HG03196 (cell line): ENCODE results near the gene LIPC.
"Not testable (repeated sequence)": the region's sequence is repeated elsewhere in the genome, so short reads cannot be mapped to it uniquely, and the experiment has no call there.

Experiments used
- ATAC-seq: cut with Tn5 transposase; IDR thresholded peaks from one replicate; pipeline ENCODE4 v1.9.1; 2021; ENCODE audit not compliant: unreplicated experiment

The LIPC gene

DNA sequence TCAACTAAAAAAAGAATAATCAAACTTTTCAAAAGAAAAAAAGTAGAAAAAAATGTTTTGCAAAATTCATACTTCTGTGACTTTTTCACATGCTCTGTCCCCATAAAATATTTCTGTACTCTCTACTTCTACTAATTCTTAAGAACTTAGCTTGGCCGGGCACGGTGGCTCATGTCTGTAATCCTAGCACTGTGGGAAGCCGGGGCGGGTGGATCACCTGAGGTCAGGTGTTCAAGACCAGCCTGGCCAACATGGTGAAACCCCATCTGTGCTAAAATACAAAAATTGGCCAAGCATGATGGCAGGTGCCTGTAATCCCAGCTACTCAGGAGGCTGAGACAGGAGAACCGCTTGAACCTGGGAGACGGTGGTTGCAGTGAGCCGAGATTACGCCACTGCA is 172.1 kb downstream of the LIPC start:
- ATAC-seq, result not testable (repeated sequence)

DNA sequence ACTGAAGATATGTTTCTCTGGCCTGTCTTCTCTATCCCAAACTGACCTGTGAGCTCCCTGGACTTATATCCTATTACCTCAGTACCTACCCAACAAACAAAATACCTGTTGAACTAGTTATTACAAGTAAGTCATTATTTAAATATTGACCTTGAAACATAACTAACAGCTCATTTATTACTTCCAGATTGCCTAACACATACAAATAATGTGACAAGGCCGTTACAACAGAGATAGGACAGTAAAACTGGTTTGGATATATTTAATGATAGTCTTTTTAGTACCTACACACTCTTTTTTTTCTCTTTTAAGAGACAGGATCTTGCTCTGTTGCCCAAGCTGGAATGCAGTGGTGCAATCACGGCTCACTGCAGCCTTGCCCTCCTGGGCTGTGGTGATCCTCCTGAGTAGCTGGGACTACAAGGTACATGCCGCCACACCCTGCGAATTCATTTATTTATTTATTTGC is 172.7 kb downstream of the LIPC start:
- no peak for ATAC-seq

DNA sequence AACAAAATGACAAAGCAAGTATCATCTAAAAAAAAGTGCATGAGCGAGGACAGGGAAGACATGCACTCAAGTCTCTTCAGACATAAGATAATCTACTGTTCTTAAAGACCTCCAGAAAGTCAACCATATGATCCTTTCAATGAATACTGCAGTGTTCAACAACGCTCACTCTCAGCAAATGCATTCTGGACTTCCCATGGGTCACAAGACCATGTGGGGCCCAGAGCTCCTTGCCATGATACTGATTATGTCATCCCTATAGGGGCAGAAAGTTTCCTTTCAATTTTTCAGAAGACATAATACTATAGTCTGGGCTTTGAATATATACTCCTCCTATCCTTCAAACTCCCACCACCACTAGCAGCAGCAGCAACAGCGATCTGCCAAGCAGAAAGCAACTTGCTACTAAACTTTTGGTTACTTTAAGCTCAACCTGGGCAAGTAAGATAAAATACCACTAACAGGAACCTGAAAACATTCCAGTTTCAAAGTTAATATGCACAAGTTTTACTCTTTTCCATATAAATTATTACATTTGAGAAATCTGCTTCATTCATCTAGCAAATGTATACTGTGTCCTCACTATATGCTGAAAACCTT is 174.2 kb downstream of the LIPC start:
- no peak for ATAC-seq

DNA sequence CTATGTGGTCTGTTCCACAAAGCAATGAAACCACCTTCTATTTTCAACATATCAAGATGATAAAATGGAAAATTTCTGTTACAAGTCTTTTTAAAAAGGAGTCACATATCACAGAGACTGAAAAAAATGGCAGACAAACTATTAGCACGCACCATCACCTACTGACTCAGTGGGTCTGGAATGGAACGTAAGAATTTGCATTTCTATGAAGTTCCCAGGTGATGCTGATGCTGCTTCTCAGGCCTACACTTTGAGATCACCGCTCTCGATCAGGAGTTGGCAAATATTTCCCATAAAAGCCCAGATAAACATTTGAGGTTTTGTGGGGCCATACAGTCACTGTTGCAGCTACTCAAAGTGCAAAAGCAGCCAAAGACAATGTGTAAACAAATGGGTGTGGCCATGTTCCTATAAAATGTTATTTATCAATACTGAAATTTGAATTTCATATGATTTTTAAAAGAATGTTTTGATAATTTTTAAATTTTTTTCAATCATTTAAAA is 174.8 kb downstream of the LIPC start:
- no peak for ATAC-seq

DNA sequence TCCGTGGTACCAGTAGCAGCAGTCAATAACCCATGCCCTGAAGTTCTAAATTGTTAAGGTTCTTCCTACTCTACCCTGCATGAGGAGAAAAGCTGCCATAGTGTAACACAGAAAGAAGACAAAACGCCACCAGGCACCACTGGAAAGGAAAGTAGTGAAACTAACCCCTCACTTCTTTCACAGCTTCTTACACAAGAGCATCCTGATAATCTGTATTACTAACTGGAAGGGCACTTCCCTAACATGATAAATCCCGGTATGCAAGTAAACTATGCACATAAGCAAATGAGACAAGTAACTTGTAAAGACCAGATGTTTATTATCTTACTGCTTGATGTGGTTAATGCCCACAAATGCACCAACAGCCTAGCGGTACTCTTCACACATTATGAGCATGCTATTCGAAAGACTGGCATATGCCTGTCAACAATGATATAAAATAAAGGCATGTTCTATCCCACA is 176.4 kb downstream of the LIPC start:
- ATAC-seq, result no peak

DNA sequence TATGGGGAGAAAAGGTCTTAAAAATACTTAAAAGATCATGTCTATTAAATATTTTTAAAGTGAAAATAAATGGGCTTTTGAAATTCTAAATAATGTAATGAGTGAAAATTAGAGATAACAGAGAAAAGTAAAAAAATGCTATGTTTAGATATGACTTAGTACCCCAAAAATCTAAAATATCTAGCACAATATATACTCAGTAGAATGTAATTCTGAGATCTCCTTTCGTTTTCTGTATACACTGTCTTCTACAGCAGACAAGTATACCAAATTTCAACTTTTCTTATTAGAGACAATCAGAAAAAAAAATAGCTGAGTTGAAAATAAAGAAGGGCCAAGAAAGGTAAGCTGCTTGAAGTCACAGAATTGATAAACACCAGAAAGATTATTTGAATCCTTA is 176.9 kb downstream of the LIPC start:
- ATAC-seq, result no peak

DNA sequence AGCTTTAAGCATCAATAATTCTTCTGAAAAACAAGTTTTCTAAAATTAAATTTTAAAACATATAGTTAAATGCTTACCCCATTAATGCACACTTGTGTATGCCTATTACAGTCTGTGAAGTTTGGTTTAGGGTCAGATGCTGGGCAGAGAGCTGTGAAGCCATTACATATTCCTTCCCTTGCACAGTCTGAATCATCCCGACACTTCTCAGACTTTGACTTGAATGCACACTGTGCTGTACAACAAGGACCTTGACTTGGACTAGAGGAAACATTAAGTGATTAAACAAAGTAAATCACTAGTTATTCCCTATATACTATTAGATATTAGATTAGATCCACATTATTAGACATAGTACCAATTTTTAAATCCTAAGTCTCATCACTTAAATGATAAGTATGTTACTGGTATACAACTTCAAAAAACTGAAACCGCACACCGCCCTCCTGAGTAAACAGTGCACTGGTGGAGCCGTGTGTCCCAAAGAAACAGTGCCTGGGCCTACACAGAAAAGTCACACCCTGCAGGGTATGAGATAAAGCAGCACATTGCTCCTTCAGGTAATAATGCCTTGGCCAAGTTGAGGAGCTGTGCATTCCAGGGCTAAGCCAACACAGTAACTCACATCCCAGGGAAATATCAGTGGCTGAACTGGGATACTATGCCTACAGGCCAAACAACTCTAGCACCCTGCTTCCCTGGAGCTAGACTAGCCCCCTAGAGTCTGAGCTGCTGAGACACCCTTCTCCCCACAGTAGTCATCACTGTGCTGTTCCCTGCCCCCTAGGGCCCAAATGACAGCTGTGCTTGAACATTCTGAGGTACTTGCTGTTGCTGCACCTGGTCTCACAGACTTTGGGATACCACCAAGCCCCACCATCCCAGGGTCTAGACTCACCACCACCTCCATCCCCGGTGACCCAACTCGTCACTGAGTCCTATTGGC is 180.2 kb downstream of the LIPC start:
- no peak for ATAC-seq

DNA sequence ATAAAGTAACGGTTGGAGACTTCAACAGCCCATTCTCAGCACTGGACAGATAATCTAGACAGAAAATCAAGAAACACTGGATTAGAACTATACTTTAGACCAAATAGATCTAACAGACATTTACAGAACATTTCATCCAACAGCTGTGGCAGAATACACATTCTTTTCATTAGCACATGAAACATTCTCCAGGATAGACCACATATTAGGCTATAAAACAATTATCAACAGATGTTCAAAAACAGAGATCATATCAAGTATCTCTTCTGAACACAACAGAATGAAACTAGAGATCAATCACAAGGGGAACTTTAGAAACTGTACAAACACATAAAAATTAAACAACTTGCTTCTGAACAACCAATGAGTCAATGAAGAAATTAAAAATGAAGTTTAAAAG is 184.4 kb downstream of the LIPC start:
- ATAC-seq, result no peak
